Endodermal cell (in vitro differentiated cells): Measurements from ENCODE around the gene CARNS1. TPM values are rescaled to one million over a fixed set of nuclear protein-coding genes. Genes with fewer than 3 reads are reported as not detected.

ENCODE experiments used
- DNase-seq: peaks from one replicate; pipeline ENCODE4 v3.0.0-alpha.2; 2017
- H3K27ac ChIP-seq: 2 replicates; pipeline ENCODE4 v1.5.1; 2013; ENCODE audit warnings: mild to moderate bottlenecking, low read depth, low read length, moderate library complexity
- H3K27me3 ChIP-seq: 2 replicates; pipeline ENCODE4 v1.6.1; 2013; ENCODE audit warnings: mild to moderate bottlenecking, low read length, moderate library complexity; ENCODE audit not compliant: insufficient read depth, control insufficient read depth, poor library complexity, severe bottlenecking
- H3K36me3 ChIP-seq: 2 replicates; pipeline ENCODE4 v1.7.0; 2013; ENCODE audit warnings: mild to moderate bottlenecking, low read length, moderate library complexity; ENCODE audit not compliant: control insufficient read depth, insufficient read depth
- H3K4me1 ChIP-seq: one replicate; pipeline ENCODE4 v1.7.0; 2013; ENCODE audit warnings: low read length; ENCODE audit not compliant: control insufficient read depth, insufficient read depth
- H3K4me3 ChIP-seq: 2 replicates; pipeline ENCODE4 v1.5.1; 2013; ENCODE audit warnings: mild to moderate bottlenecking, low read length, moderate library complexity
- H3K9ac ChIP-seq: 2 replicates; pipeline ENCODE4 v1.6.1; 2013; ENCODE audit warnings: mild to moderate bottlenecking, low read length, moderate library complexity; ENCODE audit not compliant: poor library complexity, severe bottlenecking; ENCODE audit errors: extremely low read depth
- H3K9me3 ChIP-seq: 2 replicates; pipeline ENCODE4 v1.6.1; 2013; ENCODE audit warnings: mild to moderate bottlenecking, low read length, moderate library complexity; ENCODE audit not compliant: control insufficient read depth
- H3K27ac Mint-ChIP-seq: 2 replicates; pipeline ENCODE4 v1.8.0; 2020; ENCODE audit warnings: mixed read lengths
- H3K27me3 Mint-ChIP-seq: 2 replicates; pipeline ENCODE4 v1.8.0; 2021; ENCODE audit warnings: mild to moderate bottlenecking, mixed read lengths; ENCODE audit not compliant: insufficient read depth
- H3K36me3 Mint-ChIP-seq: 2 replicates; pipeline ENCODE4 v1.8.0; 2020; ENCODE audit warnings: low read depth, mixed read lengths
- H3K4me1 Mint-ChIP-seq: 2 replicates; pipeline ENCODE4 v1.8.0; 2020; ENCODE audit warnings: mixed read lengths
- H3K4me3 Mint-ChIP-seq: 2 replicates; pipeline ENCODE4 v1.8.0; 2020; ENCODE audit warnings: mild to moderate bottlenecking, moderate library complexity, mixed read lengths
- H3K9me3 Mint-ChIP-seq: 2 replicates; pipeline ENCODE4 v1.8.0; 2020; ENCODE audit warnings: mild to moderate bottlenecking, mixed read lengths
- CTCF ChIP-seq: fragments of 200-600 bp; sonication (generic); conservative IDR thresholded peaks from 2 replicates; pipeline ENCODE4 v1.5.0; 2021; ENCODE audit warnings: antibody characterized with exemption, mild to moderate bottlenecking
- WGBS, 2 experiments: methylation state at CpG; one replicate each; pipeline versions ENCODE4 v1.1.5 to v1.1.7; 2013; ENCODE audit warnings: missing lambda C conversion rate in 2 of 2, mixed read lengths in 1 of 2; ENCODE audit not compliant: insufficient coverage in 1 of 2, insufficient read length in 1 of 2; 5-methylcytosine and 5-hydroxymethylcytosine counted together
- total RNA-seq, 2 donors: library from RNA; stranded (reverse); fragmentation: NEBNext Ultra II Directional in 1 of 2; extraction: Animal tissue kit (Norgen Biotek cat#: 25700) in 1 of 2; gene quantifications; 2 replicates in 1 of 2; 3 replicates in 1 of 2; pipeline ENCODE4 v1.2.1, GENCODE V29; 2021

Gene CARNS1
- total RNA-seq, 2 donors from 2014 or later: 1.6 to 2.2 TPM

- H3K9ac ChIP-seq: peak overlapping the region; percentile 6
- Mint-ChIP-seq H3K27me3 (peaks cover 7% of the 10 kb centered on the region), H3K4me1 (peaks cover 10% of the 10 kb centered on the region), H3K4me3 (peak overlapping the region; percentile 46), H3K9me3 (no peaks in the 10 kb centered on the region), H3K36me3 (no peaks in the 10 kb centered on the region), H3K27ac (no peak overlapping the region)
- H3K36me3 ChIP-seq: no peaks in the 10 kb centered on the region
- 47 to 88% methylated on average over 5 to 15 of the region's 15 CpGs for WGBS, 2 experiments
- peaks cover 6% of the 10 kb centered on the region for H3K27me3 ChIP-seq
- DNase-seq: no peak
- peak overlapping the region; percentile 69 for H3K4me3 ChIP-seq
- no peak for TF ChIP-seq CTCF
- H3K27ac ChIP-seq: no peak overlapping the region
- H3K4me1 ChIP-seq: no peaks in the 10 kb centered on the region
- H3K9me3 ChIP-seq: no peaks in the 10 kb centered on the region
Measured at GRCh38 chr11:67420147-67420645, 4.7 kb downstream of the CARNS1 start.

- H3K4me1 Mint-ChIP-seq: peaks cover 10% of the 10 kb centered on the region
- H3K4me3 Mint-ChIP-seq: peak overlapping the region; percentile 46
- H3K4me1 ChIP-seq: no peaks in the 10 kb centered on the region
- H3K27ac Mint-ChIP-seq: no peak overlapping the region
- WGBS, 2 experiments: 1 to 4% methylated on average over 11 to 97 of the region's 97 CpGs
- peaks cover 5% of the 10 kb centered on the region for H3K27me3 ChIP-seq
- peaks cover 7% of the 10 kb centered on the region for H3K27me3 Mint-ChIP-seq
- H3K9me3 Mint-ChIP-seq: no peaks in the 10 kb centered on the region
- no peaks in the 10 kb centered on the region for H3K36me3 Mint-ChIP-seq
- TF ChIP-seq CTCF: peak; percentile 18
- H3K27ac ChIP-seq: no peak overlapping the region
- H3K36me3 ChIP-seq: no peaks in the 10 kb centered on the region
- H3K9ac ChIP-seq: peak overlapping the region; percentile 41
- peak overlapping the region; percentile 69 for H3K4me3 ChIP-seq
- H3K9me3 ChIP-seq: no peaks in the 10 kb centered on the region
- DNase-seq: peak; percentile 100
Measured at GRCh38 chr11:67420646-67421429, 5.4 kb downstream of the CARNS1 start.

- no peak overlapping the region for H3K9ac ChIP-seq
- WGBS, 2 experiments: 83 to 86% methylated on average over 20 to 22 of the region's 22 CpGs
- H3K4me3 Mint-ChIP-seq: peak overlapping the region; percentile 46
Measured at GRCh38 chr11:67421430-67422031, 6.1 kb downstream of the CARNS1 start.

More at GRCh38 chr11:67421430-67422031, 6.1 kb downstream of the CARNS1 start:
- no peaks in the 10 kb centered on the region for H3K36me3 ChIP-seq
- no peak overlapping the region for H3K27ac ChIP-seq
- H3K4me1 Mint-ChIP-seq: peaks cover 3% of the 10 kb centered on the region
- no peak for TF ChIP-seq CTCF
- no peaks in the 10 kb centered on the region for H3K36me3 Mint-ChIP-seq
- H3K4me3 ChIP-seq: no peak overlapping the region
- H3K27me3 Mint-ChIP-seq: peaks cover 5% of the 10 kb centered on the region
- no peak for DNase-seq
- H3K4me1 ChIP-seq: no peaks in the 10 kb centered on the region
- peaks cover 5% of the 10 kb centered on the region for H3K27me3 ChIP-seq
- no peaks in the 10 kb centered on the region for H3K9me3 ChIP-seq
- H3K27ac Mint-ChIP-seq: no peak overlapping the region
- no peaks in the 10 kb centered on the region for H3K9me3 Mint-ChIP-seq
